Skin of body (tissue), 2 donors: ENCODE data around the gene SMOC2. TPM values are rescaled to one million over a fixed set of nuclear protein-coding genes. Genes with fewer than 3 reads are reported as not detected.
"Not testable (repeated sequence)": the region's sequence is repeated elsewhere in the genome, so short reads cannot be mapped to it uniquely, and the experiment has no call there.

Experiments used
- DNase-seq: peaks from one replicate; lab custom pipeline; 2025; lab: John Stamatoyannopoulos, UW
- total RNA-seq: library from RNA; depleted of rRNA; stranded (reverse); fragments of >200 nt; gene quantifications from one replicate; pipeline ENCODE4 v1.2.3, GENCODE V29; 2014

Gene SMOC2
- total RNA-seq, 1 donor from 2014 or later: 29.6 TPM

- no peak for DNase-seq
Observed at GRCh38 chr6:168676552-168677322, 235.8 kb downstream of the SMOC2 start.

GRCh38 chr6:168677323-168677781 is 236.4 kb downstream of the SMOC2 start:
- not testable (repeated sequence) for DNase-seq

- no peak for DNase-seq
Observed at GRCh38 chr6:168678077-168678476, 237.1 kb downstream of the SMOC2 start.

GRCh38 chr6:168678588-168678987 is 237.6 kb downstream of the SMOC2 start:
- DNase-seq: no peak

- no peak for DNase-seq
Observed at GRCh38 chr6:168681748-168682147, 240.8 kb downstream of the SMOC2 start.

GRCh38 chr6:168683621-168684020 is 242.6 kb downstream of the SMOC2 start:
- DNase-seq: no peak

GRCh38 chr6:168684471-168684870 is 243.5 kb downstream of the SMOC2 start:
- DNase-seq: no peak

- DNase-seq: no peak
Observed at GRCh38 chr6:168684906-168685305, 243.9 kb downstream of the SMOC2 start.

GRCh38 chr6:168686029-168686738 is 245.2 kb downstream of the SMOC2 start:
- no peak for DNase-seq

GRCh38 chr6:168686831-168687730 is 246.1 kb downstream of the SMOC2 start:
- no peak for DNase-seq

- DNase-seq: no peak
Observed at GRCh38 chr6:168690271-168690670, 249.3 kb downstream of the SMOC2 start.

- DNase-seq: no peak
Observed at GRCh38 chr6:168691774-168692173, 250.8 kb downstream of the SMOC2 start.

- DNase-seq: no peak
Observed at GRCh38 chr6:168692193-168692914, 251.4 kb downstream of the SMOC2 start.

GRCh38 chr6:168692915-168693257 is 251.9 kb downstream of the SMOC2 start:
- DNase-seq: not testable (repeated sequence)

GRCh38 chr6:168694797-168695196 is 253.8 kb downstream of the SMOC2 start:
- DNase-seq: not testable (repeated sequence)

- no peak for DNase-seq
Observed at GRCh38 chr6:168695701-168696100, 254.7 kb downstream of the SMOC2 start.

- no peak for DNase-seq
Observed at GRCh38 chr6:168698923-168699322, 257.9 kb downstream of the SMOC2 start.

GRCh38 chr6:168699631-168700295 is 258.8 kb downstream of the SMOC2 start:
- peak; percentile 41 for DNase-seq

- no peak for DNase-seq
Observed at GRCh38 chr6:168700880-168701279, 259.9 kb downstream of the SMOC2 start.

GRCh38 chr6:168703990-168704389 is 263.0 kb downstream of the SMOC2 start:
- DNase-seq: no peak

GRCh38 chr6:168704678-168705077 is 263.7 kb downstream of the SMOC2 start:
- DNase-seq: no peak
